ENCODE data around the gene MAD1L1.

DNA sequence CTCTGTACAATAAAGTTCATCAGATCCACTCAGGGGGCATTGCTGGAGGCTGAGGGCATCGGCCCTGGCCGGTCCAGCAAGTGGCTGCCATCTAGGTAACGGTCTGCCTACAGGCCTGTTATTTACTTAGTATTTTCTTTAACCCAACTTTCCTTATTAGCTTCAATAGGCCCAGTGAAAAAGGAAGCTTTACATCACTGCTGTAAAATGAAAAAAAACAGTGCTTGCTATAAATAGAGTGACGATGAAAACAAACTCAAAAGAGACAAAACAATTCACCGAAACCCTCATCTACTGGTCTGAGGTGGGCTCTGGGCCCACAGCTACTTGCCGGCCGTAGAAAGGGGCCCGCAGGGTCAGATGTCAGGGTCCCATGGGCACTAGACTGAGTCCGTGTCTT lies 370.2 kb downstream of the MAD1L1 start:
- TF ChIP-seq, protein P1, sequence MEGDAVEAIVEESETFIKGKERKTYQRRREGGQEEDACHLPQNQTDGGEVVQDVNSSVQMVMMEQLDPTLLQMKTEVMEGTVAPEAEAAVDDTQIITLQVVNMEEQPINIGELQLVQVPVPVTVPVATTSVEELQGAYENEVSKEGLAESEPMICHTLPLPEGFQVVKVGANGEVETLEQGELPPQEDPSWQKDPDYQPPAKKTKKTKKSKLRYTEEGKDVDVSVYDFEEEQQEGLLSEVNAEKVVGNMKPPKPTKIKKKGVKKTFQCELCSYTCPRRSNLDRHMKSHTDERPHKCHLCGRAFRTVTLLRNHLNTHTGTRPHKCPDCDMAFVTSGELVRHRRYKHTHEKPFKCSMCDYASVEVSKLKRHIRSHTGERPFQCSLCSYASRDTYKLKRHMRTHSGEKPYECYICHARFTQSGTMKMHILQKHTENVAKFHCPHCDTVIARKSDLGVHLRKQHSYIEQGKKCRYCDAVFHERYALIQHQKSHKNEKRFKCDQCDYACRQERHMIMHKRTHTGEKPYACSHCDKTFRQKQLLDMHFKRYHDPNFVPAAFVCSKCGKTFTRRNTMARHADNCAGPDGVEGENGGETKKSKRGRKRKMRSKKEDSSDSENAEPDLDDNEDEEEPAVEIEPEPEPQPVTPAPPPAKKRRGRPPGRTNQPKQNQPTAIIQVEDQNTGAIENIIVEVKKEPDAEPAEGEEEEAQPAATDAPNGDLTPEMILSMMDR (IDR thresholded peaks at IDR 0.05; ENCODE audit: low read depth, low read length, poor library complexity, severe bottlenecking): no peak
- no peak for TF ChIP-seq EZH2phosphoT487 (IDR thresholded peaks at IDR 0.05; ENCODE audit: borderline replicate concordance, low read length)
